GM23338 (cell line): ENCODE results near the gene MYH3. TPM values are rescaled to one million over a fixed set of nuclear protein-coding genes. Genes with fewer than 3 reads are reported as not detected.

ENCODE experiments used
- CTCF ChIP-seq, 2 experiments: fragments of 200-600 bp in 1 of 2; sonication (generic) in 1 of 2; conservative IDR thresholded peaks; 2 replicates each; pipeline versions ENCODE4 v1.5.1 to v1.6.1; 2016 to 2017; ENCODE audit warnings: antibody characterized with exemption in 2 of 2, low read depth in 2 of 2, mild to moderate bottlenecking in 2 of 2, moderate library complexity in 1 of 2
- NANOG ChIP-seq: IDR thresholded peaks from 2 replicates; pipeline ENCODE4 v1.6.1; 2016; ENCODE audit warnings: antibody characterized with exemption, borderline replicate concordance
- POLR2AphosphoS5 ChIP-seq: IDR thresholded peaks from 2 replicates; pipeline ENCODE4 v1.6.1; 2016; ENCODE audit warnings: antibody characterized with exemption, low read depth
- ZNF114 ChIP-seq: fragments of 250-450 bp; sonication (Bioruptor Pico); IDR thresholded peaks from 2 replicates; pipeline ENCODE4 v1.5.0; 2020; ENCODE audit warnings: mild to moderate bottlenecking, moderate library complexity
- ZNF331 ChIP-seq: fragments of 250-450 bp; sonication (Bioruptor Pico); IDR thresholded peaks from 2 replicates; pipeline ENCODE4 v1.5.0; 2020; ENCODE audit warnings: low read depth, mild to moderate bottlenecking, moderate library complexity
- polyA plus RNA-seq: library from polyadenylated mRNA; unstranded; fragments of >200 nt; fragmentation: Nextera tagmentation; extraction: Ambion mirVana; gene quantifications from 2 replicates; pipeline ENCODE4 v1.2.1, GENCODE V29; 2016
- total RNA-seq: library from RNA; depleted of rRNA; stranded (reverse); fragments of >200 nt; shearing (Covaris generic); gene quantifications from 2 replicates; pipeline ENCODE4 v1.2.3, GENCODE V29; 2014
- TF ChIP-seq, protein P1 (sequence below): fragments of 250-450 bp; sonication (Bioruptor Pico); IDR thresholded peaks from 2 replicates; pipeline ENCODE4 v1.5.0; 2020; ENCODE audit warnings: mild to moderate bottlenecking, moderate library complexity
- TF ChIP-seq, protein P2 (sequence below): IDR thresholded peaks from 2 replicates; pipeline ENCODE4 v1.6.1; 2016; ENCODE audit warnings: antibody characterized with exemption

Gene MYH3
- total and polyA plus RNA-seq, 2 experiments from 2014 or later: 0.84 to 1.8 TPM

- TF ChIP-seq, protein P1, sequence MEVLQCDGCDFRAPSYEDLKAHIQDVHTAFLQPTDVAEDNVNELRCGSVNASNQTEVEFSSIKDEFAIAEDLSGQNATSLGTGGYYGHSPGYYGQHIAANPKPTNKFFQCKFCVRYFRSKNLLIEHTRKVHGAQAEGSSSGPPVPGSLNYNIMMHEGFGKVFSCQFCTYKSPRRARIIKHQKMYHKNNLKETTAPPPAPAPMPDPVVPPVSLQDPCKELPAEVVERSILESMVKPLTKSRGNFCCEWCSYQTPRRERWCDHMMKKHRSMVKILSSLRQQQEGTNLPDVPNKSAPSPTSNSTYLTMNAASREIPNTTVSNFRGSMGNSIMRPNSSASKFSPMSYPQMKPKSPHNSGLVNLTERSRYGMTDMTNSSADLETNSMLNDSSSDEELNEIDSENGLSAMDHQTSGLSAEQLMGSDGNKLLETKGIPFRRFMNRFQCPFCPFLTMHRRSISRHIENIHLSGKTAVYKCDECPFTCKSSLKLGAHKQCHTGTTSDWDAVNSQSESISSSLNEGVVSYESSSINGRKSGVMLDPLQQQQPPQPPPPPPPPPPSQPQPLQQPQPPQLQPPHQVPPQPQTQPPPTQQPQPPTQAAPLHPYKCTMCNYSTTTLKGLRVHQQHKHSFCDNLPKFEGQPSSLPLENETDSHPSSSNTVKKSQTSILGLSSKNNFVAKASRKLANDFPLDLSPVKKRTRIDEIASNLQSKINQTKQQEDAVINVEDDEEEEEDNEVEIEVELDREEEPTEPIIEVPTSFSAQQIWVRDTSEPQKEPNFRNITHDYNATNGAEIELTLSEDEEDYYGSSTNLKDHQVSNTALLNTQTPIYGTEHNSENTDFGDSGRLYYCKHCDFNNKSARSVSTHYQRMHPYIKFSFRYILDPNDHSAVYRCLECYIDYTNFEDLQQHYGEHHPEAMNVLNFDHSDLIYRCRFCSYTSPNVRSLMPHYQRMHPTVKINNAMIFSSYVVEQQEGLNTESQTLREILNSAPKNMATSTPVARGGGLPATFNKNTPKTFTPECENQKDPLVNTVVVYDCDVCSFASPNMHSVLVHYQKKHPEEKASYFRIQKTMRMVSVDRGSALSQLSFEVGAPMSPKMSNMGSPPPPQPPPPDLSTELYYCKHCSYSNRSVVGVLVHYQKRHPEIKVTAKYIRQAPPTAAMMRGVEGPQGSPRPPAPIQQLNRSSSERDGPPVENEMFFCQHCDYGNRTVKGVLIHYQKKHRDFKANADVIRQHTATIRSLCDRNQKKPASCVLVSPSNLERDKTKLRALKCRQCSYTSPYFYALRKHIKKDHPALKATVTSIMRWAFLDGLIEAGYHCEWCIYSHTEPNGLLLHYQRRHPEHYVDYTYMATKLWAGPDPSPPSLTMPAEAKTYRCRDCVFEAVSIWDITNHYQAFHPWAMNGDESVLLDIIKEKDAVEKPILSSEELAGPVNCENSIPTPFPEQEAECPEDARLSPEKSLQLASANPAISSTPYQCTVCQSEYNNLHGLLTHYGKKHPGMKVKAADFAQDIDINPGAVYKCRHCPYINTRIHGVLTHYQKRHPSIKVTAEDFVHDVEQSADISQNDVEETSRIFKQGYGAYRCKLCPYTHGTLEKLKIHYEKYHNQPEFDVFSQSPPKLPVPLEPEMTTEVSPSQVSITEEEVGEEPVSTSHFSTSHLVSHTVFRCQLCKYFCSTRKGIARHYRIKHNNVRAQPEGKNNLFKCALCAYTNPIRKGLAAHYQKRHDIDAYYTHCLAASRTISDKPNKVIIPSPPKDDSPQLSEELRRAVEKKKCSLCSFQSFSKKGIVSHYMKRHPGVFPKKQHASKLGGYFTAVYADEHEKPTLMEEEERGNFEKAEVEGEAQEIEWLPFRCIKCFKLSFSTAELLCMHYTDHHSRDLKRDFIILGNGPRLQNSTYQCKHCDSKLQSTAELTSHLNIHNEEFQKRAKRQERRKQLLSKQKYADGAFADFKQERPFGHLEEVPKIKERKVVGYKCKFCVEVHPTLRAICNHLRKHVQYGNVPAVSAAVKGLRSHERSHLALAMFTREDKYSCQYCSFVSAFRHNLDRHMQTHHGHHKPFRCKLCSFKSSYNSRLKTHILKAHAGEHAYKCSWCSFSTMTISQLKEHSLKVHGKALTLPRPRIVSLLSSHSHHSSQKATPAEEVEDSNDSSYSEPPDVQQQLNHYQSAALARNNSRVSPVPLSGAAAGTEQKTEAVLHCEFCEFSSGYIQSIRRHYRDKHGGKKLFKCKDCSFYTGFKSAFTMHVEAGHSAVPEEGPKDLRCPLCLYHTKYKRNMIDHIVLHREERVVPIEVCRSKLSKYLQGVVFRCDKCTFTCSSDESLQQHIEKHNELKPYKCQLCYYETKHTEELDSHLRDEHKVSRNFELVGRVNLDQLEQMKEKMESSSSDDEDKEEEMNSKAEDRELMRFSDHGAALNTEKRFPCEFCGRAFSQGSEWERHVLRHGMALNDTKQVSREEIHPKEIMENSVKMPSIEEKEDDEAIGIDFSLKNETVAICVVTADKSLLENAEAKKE: no peak
- TF ChIP-seq ZNF331 (CRISPR knock-in tag) (no peak), POLR2AphosphoS5 (no peak), NANOG (no peak), CTCF (conservative IDR thresholded peaks at IDR 0.05; ENCODE audit: low read depth in 2 of 2) (no peak), ZNF114 (CRISPR knock-in tag) (no peak)
- TF ChIP-seq, protein P2, sequence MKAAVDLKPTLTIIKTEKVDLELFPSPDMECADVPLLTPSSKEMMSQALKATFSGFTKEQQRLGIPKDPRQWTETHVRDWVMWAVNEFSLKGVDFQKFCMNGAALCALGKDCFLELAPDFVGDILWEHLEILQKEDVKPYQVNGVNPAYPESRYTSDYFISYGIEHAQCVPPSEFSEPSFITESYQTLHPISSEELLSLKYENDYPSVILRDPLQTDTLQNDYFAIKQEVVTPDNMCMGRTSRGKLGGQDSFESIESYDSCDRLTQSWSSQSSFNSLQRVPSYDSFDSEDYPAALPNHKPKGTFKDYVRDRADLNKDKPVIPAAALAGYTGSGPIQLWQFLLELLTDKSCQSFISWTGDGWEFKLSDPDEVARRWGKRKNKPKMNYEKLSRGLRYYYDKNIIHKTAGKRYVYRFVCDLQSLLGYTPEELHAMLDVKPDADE: no peak
Measured at GRCh38 chr17:10631701-10632100, 25.4 kb downstream of the MYH3 start (continued).
